ENCODE results near the gene ARVCF.

ARVCF gene

GRCh38 chr22:19998991-19999820 lies 17.4 kb downstream of the ARVCF start:
- no peak for DNase-seq (ENCODE audit: low spot score)

- DNase-seq (ENCODE audit: low spot score): no peak
Measured at GRCh38 chr22:19998232-19998951, 18.2 kb downstream of the ARVCF start.

- DNase-seq (ENCODE audit: low spot score): no peak
Measured at GRCh38 chr22:19997561-19998231, 18.9 kb downstream of the ARVCF start.

- no peak for DNase-seq (ENCODE audit: low spot score)
Measured at GRCh38 chr22:19996694-19997384, 19.8 kb downstream of the ARVCF start.

GRCh38 chr22:19995611-19996339 lies 20.8 kb downstream of the ARVCF start:
- DNase-seq (ENCODE audit: low spot score): no peak

- no peak for DNase-seq (ENCODE audit: low spot score)
Measured at GRCh38 chr22:19994851-19995610, 21.6 kb downstream of the ARVCF start.

- DNase-seq (ENCODE audit: low spot score): no peak
Measured at GRCh38 chr22:19993926-19994325, 22.7 kb downstream of the ARVCF start.

GRCh38 chr22:19992921-19993355 lies 23.7 kb downstream of the ARVCF start:
- no peak for DNase-seq (ENCODE audit: low spot score)

- DNase-seq (ENCODE audit: low spot score): no peak
Measured at GRCh38 chr22:19992481-19992911, 24.1 kb downstream of the ARVCF start.

GRCh38 chr22:19991645-19992451 lies 24.8 kb downstream of the ARVCF start:
- DNase-seq (ENCODE audit: low spot score): no peak

GRCh38 chr22:19991395-19991644 lies 25.3 kb downstream of the ARVCF start:
- DNase-seq (ENCODE audit: low spot score): no peak

GRCh38 chr22:19990609-19991394 lies 25.8 kb downstream of the ARVCF start:
- DNase-seq (ENCODE audit: low spot score): no peak

- no peak for DNase-seq (ENCODE audit: low spot score)
Measured at GRCh38 chr22:19990188-19990587, 26.4 kb downstream of the ARVCF start.

GRCh38 chr22:19989725-19990067 lies 26.9 kb downstream of the ARVCF start:
- DNase-seq (ENCODE audit: low spot score): no peak

GRCh38 chr22:19988965-19989724 lies 27.5 kb downstream of the ARVCF start:
- no peak for DNase-seq (ENCODE audit: low spot score)

GRCh38 chr22:19988331-19988808 lies 28.3 kb downstream of the ARVCF start:
- DNase-seq (ENCODE audit: low spot score): no peak

- no peak for DNase-seq (ENCODE audit: low spot score)
Measured at GRCh38 chr22:19987394-19988306, 29.0 kb downstream of the ARVCF start.
